GM12878 (cell line): ENCODE results near the gene FAM131B.

ENCODE experiments used
- ATF7 ChIP-seq: fragments of 450-650 bp; IDR thresholded peaks from 2 replicates; pipeline ENCODE4 v1.6.1; 2016; ENCODE audit warnings: low read depth, mild to moderate bottlenecking
- BACH1 ChIP-seq: fragments of 450-650 bp; IDR thresholded peaks from 2 replicates; pipeline ENCODE4 v1.6.1; 2017; ENCODE audit warnings: mild to moderate bottlenecking, borderline replicate concordance
- CEBPB ChIP-seq, 2 experiments: fragments of 150-350 bp in 1 of 2; IDR thresholded peaks; 2 replicates each; pipeline ENCODE4 v1.6.1; 2012 to 2014; ENCODE audit warnings: low read depth in 2 of 2, low read length in 2 of 2, borderline replicate concordance in 1 of 2, inconsistent platforms in 1 of 2
- CHD2 ChIP-seq: IDR thresholded peaks from 2 replicates; pipeline ENCODE4 v1.6.1; 2011; ENCODE audit warnings: low read depth, low read length, improper control_type of control experiment, borderline replicate concordance
- EP300 ChIP-seq, 2 experiments: fragments of 150-350 bp in 1 of 2; IDR thresholded peaks; 2 replicates each; pipeline ENCODE4 v1.6.1; 2011 to 2012; ENCODE audit warnings: low read depth in 2 of 2, low read length in 2 of 2, borderline replicate concordance in 1 of 2, improper control_type of control experiment in 1 of 2, inconsistent platforms in 1 of 2; ENCODE audit not compliant: control insufficient read depth in 1 of 2
- MYC ChIP-seq: IDR thresholded peaks from 2 replicates; pipeline ENCODE4 v1.6.1; 2011; ENCODE audit warnings: mild to moderate bottlenecking, low read length, moderate library complexity, inconsistent platforms; ENCODE audit not compliant: insufficient read depth, insufficient replicate concordance, insufficient read length, severe bottlenecking
- NFIC ChIP-seq: IDR thresholded peaks from 2 replicates; pipeline ENCODE4 v1.6.1; 2012; ENCODE audit warnings: low read depth, mild to moderate bottlenecking, inconsistent platforms, low read length, moderate library complexity
- POLR2AphosphoS2 ChIP-seq: IDR thresholded peaks from 2 replicates; pipeline ENCODE4 v1.6.1; 2011; ENCODE audit warnings: low read depth, mild to moderate bottlenecking, low read length, improper control_type of control experiment, moderate library complexity
- RAD21 ChIP-seq: IDR thresholded peaks from 2 replicates; pipeline ENCODE4 v1.6.1; 2011; ENCODE audit warnings: mild to moderate bottlenecking, low read depth, low read length, moderate library complexity; ENCODE audit not compliant: insufficient read depth
- TF ChIP-seq, protein P1 (sequence below), 3 experiments: IDR thresholded peaks in 2 of 3; conservative IDR thresholded peaks in 1 of 3; 2 replicates each; pipeline ENCODE4 v1.5.1; 2011; ENCODE audit warnings: low read depth in 3 of 3, low read length in 3 of 3, mild to moderate bottlenecking in 3 of 3, control low read depth in 2 of 3, moderate library complexity in 2 of 3, inconsistent platforms in 1 of 3, mixed read lengths in 1 of 3; ENCODE audit not compliant: control insufficient read depth in 2 of 3, insufficient read depth in 1 of 3; ENCODE audit errors: extremely low read depth in 1 of 3
- TF ChIP-seq, protein P2 (sequence below): fragments of 450-650 bp; formaldehyde crosslinking; IDR thresholded peaks from 2 replicates; pipeline ENCODE4 v1.5.0; 2022; ENCODE audit warnings: mild to moderate bottlenecking, missing genetic modification characterization
- TF ChIP-seq, protein P3 (sequence below): IDR thresholded peaks from 2 replicates; pipeline ENCODE4 v1.6.1; 2011; ENCODE audit warnings: borderline replicate concordance, low read depth, mild to moderate bottlenecking, moderate library complexity, mixed read lengths, low read length; ENCODE audit not compliant: insufficient read depth; ENCODE audit errors: extremely low read length
- TF ChIP-seq, protein P4 (sequence below): IDR thresholded peaks from 2 replicates; pipeline ENCODE4 v1.6.1; 2012; ENCODE audit warnings: low read depth, low read length, improper control_type of control experiment
- TF ChIP-seq, protein P5 (sequence below): IDR thresholded peaks from 2 replicates; pipeline ENCODE4 v1.6.1; 2011; ENCODE audit warnings: low read depth, mild to moderate bottlenecking, low read length, moderate library complexity, borderline replicate concordance; ENCODE audit errors: extremely low read depth

DNA sequence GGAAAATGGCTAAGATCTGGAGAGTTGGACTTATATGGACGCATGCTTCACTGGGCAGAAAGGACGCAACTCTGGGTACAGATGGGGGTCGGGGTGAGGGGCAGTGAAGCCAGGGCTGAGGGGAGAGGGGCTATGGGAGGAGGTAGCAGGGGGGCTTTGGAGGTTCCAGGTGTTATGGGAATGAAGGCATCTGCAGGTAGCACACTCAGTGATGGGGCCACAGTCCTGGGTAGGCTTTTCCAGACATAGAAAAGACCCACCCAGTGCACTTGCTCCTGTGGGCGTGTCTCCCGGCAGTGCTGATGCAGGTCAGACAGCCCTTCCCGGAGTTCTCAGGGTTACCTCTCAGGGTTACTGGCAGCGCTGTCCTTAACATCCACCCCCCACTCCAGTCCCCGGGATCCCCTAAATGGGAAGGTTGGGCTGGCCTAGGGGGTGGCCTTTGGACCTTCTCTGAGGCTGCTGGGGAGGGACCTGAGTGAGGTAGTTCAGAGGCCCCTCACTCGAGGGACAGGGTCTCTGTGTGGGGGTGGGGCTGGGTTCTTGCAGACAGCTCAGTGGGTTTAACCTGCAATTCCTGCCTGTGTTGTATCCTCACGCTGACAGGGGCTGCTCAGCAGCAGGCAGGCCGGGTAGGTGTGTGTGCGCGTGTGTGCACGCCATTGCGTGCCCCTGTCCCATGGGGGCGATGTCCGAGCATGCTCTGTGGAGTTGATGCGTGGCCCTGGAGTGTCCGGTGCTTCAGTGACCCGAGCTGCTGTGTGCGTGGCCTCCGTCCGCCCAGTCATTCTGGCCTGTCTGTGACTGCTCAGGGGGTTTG, 24.9 kb upstream of the FAM131B start:
- no peak for TF ChIP-seq POLR2AphosphoS2
- TF ChIP-seq CHD2 = no peak
- TF ChIP-seq MYC = no peak
- TF ChIP-seq, protein P1, sequence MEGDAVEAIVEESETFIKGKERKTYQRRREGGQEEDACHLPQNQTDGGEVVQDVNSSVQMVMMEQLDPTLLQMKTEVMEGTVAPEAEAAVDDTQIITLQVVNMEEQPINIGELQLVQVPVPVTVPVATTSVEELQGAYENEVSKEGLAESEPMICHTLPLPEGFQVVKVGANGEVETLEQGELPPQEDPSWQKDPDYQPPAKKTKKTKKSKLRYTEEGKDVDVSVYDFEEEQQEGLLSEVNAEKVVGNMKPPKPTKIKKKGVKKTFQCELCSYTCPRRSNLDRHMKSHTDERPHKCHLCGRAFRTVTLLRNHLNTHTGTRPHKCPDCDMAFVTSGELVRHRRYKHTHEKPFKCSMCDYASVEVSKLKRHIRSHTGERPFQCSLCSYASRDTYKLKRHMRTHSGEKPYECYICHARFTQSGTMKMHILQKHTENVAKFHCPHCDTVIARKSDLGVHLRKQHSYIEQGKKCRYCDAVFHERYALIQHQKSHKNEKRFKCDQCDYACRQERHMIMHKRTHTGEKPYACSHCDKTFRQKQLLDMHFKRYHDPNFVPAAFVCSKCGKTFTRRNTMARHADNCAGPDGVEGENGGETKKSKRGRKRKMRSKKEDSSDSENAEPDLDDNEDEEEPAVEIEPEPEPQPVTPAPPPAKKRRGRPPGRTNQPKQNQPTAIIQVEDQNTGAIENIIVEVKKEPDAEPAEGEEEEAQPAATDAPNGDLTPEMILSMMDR (IDR thresholded peaks at IDR 0.05 in 2 of 3, conservative IDR thresholded peaks at IDR 0.05 in 1 of 3; ENCODE audit: control insufficient read depth in 2 of 3, extremely low read depth in 1 of 3, insufficient read depth in 1 of 3, low read depth in 3 of 3, low read length in 3 of 3) = 0 out of 6 replicates have a peak, but pooled peaks of 2 of the 3 experiments have one; percentile 3 to 11
- TF ChIP-seq, protein P2, sequence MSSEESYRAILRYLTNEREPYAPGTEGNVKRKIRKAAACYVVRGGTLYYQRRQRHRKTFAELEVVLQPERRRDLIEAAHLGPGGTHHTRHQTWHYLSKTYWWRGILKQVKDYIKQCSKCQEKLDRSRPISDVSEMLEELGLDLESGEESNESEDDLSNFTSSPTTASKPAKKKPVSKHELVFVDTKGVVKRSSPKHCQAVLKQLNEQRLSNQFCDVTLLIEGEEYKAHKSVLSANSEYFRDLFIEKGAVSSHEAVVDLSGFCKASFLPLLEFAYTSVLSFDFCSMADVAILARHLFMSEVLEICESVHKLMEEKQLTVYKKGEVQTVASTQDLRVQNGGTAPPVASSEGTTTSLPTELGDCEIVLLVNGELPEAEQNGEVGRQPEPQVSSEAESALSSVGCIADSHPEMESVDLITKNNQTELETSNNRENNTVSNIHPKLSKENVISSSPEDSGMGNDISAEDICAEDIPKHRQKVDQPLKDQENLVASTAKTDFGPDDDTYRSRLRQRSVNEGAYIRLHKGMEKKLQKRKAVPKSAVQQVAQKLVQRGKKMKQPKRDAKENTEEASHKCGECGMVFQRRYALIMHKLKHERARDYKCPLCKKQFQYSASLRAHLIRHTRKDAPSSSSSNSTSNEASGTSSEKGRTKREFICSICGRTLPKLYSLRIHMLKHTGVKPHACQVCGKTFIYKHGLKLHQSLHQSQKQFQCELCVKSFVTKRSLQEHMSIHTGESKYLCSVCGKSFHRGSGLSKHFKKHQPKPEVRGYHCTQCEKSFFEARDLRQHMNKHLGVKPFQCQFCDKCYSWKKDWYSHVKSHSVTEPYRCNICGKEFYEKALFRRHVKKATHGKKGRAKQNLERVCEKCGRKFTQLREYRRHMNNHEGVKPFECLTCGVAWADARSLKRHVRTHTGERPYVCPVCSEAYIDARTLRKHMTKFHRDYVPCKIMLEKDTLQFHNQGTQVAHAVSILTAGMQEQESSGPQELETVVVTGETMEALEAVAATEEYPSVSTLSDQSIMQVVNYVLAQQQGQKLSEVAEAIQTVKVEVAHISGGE (CRISPR knock-in tag) = no peak
- TF ChIP-seq NFIC = no peak
- TF ChIP-seq, protein P3, sequence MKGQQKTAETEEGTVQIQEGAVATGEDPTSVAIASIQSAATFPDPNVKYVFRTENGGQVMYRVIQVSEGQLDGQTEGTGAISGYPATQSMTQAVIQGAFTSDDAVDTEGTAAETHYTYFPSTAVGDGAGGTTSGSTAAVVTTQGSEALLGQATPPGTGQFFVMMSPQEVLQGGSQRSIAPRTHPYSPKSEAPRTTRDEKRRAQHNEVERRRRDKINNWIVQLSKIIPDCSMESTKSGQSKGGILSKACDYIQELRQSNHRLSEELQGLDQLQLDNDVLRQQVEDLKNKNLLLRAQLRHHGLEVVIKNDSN = no peak
- no peak for TF ChIP-seq CEBPB (IDR thresholded peaks at IDR 0.05; ENCODE audit: borderline replicate concordance in 1 of 2, low read depth in 2 of 2, low read length in 2 of 2)
- TF ChIP-seq RAD21 = no peak
- no peak for TF ChIP-seq BACH1
- no peak for TF ChIP-seq EP300 (IDR thresholded peaks at IDR 0.05; ENCODE audit: borderline replicate concordance in 1 of 2, control insufficient read depth in 1 of 2, low read depth in 2 of 2, low read length in 2 of 2)
- TF ChIP-seq, protein P4, sequence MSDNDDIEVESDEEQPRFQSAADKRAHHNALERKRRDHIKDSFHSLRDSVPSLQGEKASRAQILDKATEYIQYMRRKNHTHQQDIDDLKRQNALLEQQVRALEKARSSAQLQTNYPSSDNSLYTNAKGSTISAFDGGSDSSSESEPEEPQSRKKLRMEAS = no peak
- TF ChIP-seq, protein P5, sequence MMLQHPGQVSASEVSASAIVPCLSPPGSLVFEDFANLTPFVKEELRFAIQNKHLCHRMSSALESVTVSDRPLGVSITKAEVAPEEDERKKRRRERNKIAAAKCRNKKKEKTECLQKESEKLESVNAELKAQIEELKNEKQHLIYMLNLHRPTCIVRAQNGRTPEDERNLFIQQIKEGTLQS = no peak
- no peak for TF ChIP-seq ATF7
